ENCODE results near the gene ACSS3. TPM values are rescaled to one million over a fixed set of nuclear protein-coding genes. Genes with fewer than 3 reads are reported as not detected.

The ACSS3 gene
- total RNA-seq, 3 donors from 2014 or later = 0.69 to 6.4 (median 1.9) TPM

DNA sequence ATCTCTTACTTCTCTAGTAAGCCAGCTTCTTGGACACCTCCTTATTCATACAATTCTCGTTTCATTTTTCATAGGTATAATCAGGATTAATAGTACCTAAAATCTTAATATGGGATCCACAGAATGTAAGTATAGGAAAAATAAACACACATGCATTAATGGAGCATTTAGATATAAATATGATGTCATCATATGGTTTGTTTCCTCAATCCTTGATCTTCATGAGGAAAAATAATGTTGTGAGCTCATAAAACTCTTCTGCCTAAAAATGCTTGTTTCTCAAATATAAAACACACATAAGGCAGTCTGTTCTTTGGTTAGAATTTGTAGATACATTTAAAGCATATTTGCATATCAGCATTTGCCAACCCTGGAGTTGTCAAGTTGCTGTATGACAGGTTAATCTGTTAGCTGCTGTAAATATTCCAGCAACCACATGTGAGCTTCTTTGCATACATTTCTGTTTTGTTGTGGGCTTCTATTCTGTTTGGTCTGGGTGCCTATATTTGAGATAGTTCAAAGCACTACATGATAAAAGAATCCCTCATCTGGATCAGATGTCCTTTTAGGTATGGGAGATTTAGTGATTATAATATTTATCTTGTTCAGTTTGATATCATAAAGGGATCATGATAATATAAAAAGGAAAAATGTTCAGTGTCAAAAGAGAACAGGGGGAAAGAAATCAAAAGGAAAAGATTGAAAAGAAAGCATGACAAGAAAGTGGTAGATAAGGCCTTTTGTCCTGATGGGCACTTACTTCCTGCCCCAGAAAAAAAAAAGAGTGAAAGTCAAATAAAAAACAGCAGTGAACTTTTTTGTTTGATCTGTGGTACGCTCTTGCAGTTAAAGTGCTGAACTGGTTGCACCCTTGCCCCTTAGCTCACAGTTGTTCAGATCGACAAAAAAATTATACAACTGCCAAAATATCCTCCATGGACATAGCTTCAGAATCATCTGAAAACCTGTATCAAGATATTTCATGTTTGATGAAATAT lies 68.6 kb downstream of the ACSS3 start:
- intact Hi-C loops (cut with DNase I, micrococcal nuclease) = no loop called here
- H3K4me1 ChIP-seq (ENCODE audit: low read depth) = no peaks in the 10 kb centered on the region
- no peak overlapping the region for H3K4me3 ChIP-seq
- TF ChIP-seq, protein P1, sequence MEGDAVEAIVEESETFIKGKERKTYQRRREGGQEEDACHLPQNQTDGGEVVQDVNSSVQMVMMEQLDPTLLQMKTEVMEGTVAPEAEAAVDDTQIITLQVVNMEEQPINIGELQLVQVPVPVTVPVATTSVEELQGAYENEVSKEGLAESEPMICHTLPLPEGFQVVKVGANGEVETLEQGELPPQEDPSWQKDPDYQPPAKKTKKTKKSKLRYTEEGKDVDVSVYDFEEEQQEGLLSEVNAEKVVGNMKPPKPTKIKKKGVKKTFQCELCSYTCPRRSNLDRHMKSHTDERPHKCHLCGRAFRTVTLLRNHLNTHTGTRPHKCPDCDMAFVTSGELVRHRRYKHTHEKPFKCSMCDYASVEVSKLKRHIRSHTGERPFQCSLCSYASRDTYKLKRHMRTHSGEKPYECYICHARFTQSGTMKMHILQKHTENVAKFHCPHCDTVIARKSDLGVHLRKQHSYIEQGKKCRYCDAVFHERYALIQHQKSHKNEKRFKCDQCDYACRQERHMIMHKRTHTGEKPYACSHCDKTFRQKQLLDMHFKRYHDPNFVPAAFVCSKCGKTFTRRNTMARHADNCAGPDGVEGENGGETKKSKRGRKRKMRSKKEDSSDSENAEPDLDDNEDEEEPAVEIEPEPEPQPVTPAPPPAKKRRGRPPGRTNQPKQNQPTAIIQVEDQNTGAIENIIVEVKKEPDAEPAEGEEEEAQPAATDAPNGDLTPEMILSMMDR (IDR thresholded peaks at IDR 0.05) = no peak
- H3K9me3 ChIP-seq = no peaks in the 10 kb centered on the region
- ATAC-seq = no peak
- DNase-seq = no peak
- no peaks in the 10 kb centered on the region for H3K36me3 ChIP-seq (ENCODE audit: low read depth)

DNA sequence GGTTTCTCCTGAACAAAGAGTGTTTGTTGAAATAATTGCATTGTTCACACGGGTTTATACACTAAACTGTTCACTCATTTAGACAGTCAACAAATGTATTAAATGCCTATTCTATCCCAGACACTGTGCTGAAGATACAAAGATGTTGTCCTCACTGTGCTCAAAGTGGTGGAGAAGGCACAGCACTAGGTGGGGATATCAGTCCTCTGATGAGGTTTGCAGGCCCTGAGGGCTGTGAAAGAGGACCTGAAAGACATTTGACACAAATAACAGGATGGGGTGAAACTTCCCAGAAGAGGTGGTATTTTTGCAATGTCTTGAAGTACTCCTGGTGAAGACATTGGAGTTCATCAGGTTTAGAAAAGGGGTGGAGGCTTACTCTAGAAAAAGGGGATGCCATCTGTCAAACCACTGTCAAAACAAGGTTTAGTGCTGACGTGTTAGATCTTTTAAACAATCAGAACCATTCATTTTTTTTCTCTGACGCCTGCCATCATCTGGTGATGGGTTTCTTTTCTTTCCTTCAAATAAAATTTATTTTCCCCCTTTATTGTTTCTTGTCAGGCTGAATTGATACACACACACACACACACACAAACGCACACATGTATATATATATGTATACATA lies 69.5 kb downstream of the ACSS3 start:
- H3K4me3 ChIP-seq = no peak overlapping the region
- peak; percentile 31 for ATAC-seq
- H3K9me3 ChIP-seq = no peaks in the 10 kb centered on the region
- intact Hi-C loops (cut with DNase I, micrococcal nuclease) = no loop called here
- TF ChIP-seq, protein P1 (IDR thresholded peaks at IDR 0.05) = no peak
- DNase-seq = no peak
- no peaks in the 10 kb centered on the region for H3K4me1 ChIP-seq (ENCODE audit: low read depth)
- no peaks in the 10 kb centered on the region for H3K36me3 ChIP-seq (ENCODE audit: low read depth)

DNA sequence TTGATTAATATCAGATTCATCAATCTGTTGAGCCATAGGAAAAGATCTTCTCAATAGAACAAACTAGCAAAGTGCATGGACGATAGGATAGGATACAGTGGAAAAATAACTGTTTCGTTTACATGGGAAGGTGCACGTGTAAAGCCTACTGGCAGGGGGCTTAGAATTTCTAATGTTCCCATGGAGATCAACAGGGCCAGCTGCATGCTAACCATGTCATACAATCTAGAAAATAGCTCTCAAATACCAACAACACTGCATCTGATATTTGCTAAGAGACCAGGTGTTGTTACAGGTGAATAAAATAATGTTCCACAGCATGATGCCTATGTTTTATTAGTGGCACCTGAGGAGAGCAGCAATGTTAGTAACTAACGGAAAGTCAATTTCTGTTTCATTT lies 72.5 kb downstream of the ACSS3 start:
- Histone ChIP-seq H3K9me3 (no peaks in the 10 kb centered on the region), H3K36me3 (ENCODE audit: low read depth) (no peaks in the 10 kb centered on the region), H3K4me3 (no peak overlapping the region), H3K4me1 (ENCODE audit: low read depth) (no peaks in the 10 kb centered on the region)
- no peak for DNase-seq
- TF ChIP-seq, protein P1 (IDR thresholded peaks at IDR 0.05) = no peak
- ATAC-seq = no peak
- intact Hi-C loops (cut with DNase I, micrococcal nuclease) = no loop called here

DNA sequence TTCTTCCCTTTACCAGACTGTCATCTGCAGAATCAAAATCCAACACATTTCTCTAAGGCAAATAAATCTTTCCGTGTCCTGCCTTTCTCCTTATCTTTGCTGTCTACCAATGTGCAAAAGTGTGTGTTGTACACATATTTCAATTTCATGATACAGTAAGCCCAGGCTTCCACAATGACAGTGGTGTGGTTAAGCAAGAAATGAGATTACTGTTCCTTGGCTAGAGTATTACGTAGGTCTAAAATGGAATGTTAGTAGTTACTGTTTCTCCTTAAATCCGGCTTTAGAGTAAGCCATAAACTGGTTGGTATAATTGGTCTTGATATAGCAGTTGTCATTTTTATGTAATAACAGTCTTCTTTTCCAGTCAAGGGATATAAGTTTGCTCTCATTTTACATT lies 82.0 kb downstream of the ACSS3 start:
- Histone ChIP-seq H3K4me1 (ENCODE audit: low read depth) (no peaks in the 10 kb centered on the region), H3K36me3 (ENCODE audit: low read depth) (no peaks in the 10 kb centered on the region), H3K9me3 (no peaks in the 10 kb centered on the region), H3K4me3 (no peak overlapping the region)
- TF ChIP-seq, protein P1 (IDR thresholded peaks at IDR 0.05) = no peak
- DNase-seq (no peak), ATAC-seq (no peak)
- intact Hi-C loops (cut with DNase I, micrococcal nuclease) = no loop called here

DNA sequence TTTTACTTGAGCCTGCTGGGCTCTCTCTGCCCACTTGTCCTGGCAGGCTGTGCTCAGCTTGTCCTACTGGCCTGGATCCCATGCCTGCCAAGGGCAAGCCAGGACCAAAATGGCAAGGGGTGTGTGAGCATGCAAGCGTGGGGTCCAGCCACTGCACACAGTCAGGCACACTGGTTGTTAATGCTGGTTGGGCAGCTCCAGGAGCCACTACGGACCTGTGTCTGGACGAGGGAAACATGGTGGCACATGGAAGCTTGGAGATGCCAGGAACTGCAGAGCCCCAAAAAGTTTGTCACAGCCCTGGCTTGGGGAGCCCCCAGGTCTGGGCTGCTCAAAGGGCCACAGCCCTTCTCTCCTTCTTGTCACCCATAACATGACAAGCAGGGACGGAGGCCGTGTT lies 83.8 kb downstream of the ACSS3 start:
- H3K36me3 ChIP-seq (ENCODE audit: low read depth) = no peaks in the 10 kb centered on the region
- H3K9me3 ChIP-seq = no peaks in the 10 kb centered on the region
- H3K4me3 ChIP-seq = no peak overlapping the region
- H3K4me1 ChIP-seq (ENCODE audit: low read depth) = no peaks in the 10 kb centered on the region
- no peak for ATAC-seq
- intact Hi-C loops (cut with DNase I, micrococcal nuclease) = no loop called here
- DNase-seq = no peak
- TF ChIP-seq, protein P1 (IDR thresholded peaks at IDR 0.05) = no peak
